Activated T-cell treated with anti-CD3 and anti-CD28 coated beads for 48 hours (primary cell): Measurements from ENCODE around the gene NR2E3.
A peak's percentile ranks its signal among the peaks of the same experiment; 100 is the strongest.

Source experiments
- DNase-seq: peaks from one replicate; pipeline ENCODE4 v3.0.0-alpha.2; 2020; ENCODE audit warnings: low read depth

The NR2E3 gene

GRCh38 chr15:71810256-71811035 is at the start of gene NR2E3:
Gene NR2E3 (plus strand): TSS chr15:71810554. CDS start chr15:71810744, 190 bp downstream.
- DNase-seq, result no peak

GRCh38 chr15:71760852-71761251 is 49.5 kb upstream of the NR2E3 start:
- no peak for DNase-seq

GRCh38 chr15:71761649-71762048 is 48.7 kb upstream of the NR2E3 start:
- no peak for DNase-seq

- no peak for DNase-seq
These were observed 42.2 kb upstream of the NR2E3 start for GRCh38 chr15:71768184-71768583.

- no peak for DNase-seq
These were observed 37.0 kb upstream of the NR2E3 start for GRCh38 chr15:71773206-71773859.

GRCh38 chr15:71775856-71776255 is 34.5 kb upstream of the NR2E3 start:
- DNase-seq, result no peak

- no peak for DNase-seq
These were observed 34.0 kb upstream of the NR2E3 start for GRCh38 chr15:71776304-71776703.

GRCh38 chr15:71777216-71777943 is 33.0 kb upstream of the NR2E3 start:
- no peak for DNase-seq

- DNase-seq, result no peak
These were observed 31.1 kb upstream of the NR2E3 start for GRCh38 chr15:71779073-71779797.

GRCh38 chr15:71780115-71780976 is 30.0 kb upstream of the NR2E3 start:
- DNase-seq, result peak; percentile 10

- DNase-seq, result no peak
These were observed 29.0 kb upstream of the NR2E3 start for GRCh38 chr15:71781179-71781964.

GRCh38 chr15:71781965-71782265 is 28.4 kb upstream of the NR2E3 start:
- DNase-seq, result no peak

- DNase-seq, result no peak
These were observed 27.8 kb upstream of the NR2E3 start for GRCh38 chr15:71782422-71783165.

- peak; percentile 8 for DNase-seq
These were observed 25.6 kb upstream of the NR2E3 start for GRCh38 chr15:71784719-71785118.

- DNase-seq, result no peak
These were observed 24.4 kb upstream of the NR2E3 start for GRCh38 chr15:71785996-71786395.

- no peak for DNase-seq
These were observed 23.7 kb upstream of the NR2E3 start for GRCh38 chr15:71786673-71787072.

- no peak for DNase-seq
These were observed 21.4 kb upstream of the NR2E3 start for GRCh38 chr15:71788646-71789579.

- no peak for DNase-seq
These were observed 20.7 kb upstream of the NR2E3 start for GRCh38 chr15:71789616-71790015.

GRCh38 chr15:71790081-71790480 is 20.3 kb upstream of the NR2E3 start:
- DNase-seq, result no peak
